NCI-H2107 treated with DMSO at 0.1 percent for 48 hours (cell line): ENCODE measurements around the gene CYP2D6.
"Not testable (repeated sequence)": the region's sequence is repeated elsewhere in the genome, so short reads cannot be mapped to it uniquely, and the experiment has no call there.

Experiments used
- DNase-seq: peaks from one replicate; lab custom pipeline; 2025; ENCODE audit not compliant: unreplicated experiment; lab: John Stamatoyannopoulos, UW

The CYP2D6 gene

DNA sequence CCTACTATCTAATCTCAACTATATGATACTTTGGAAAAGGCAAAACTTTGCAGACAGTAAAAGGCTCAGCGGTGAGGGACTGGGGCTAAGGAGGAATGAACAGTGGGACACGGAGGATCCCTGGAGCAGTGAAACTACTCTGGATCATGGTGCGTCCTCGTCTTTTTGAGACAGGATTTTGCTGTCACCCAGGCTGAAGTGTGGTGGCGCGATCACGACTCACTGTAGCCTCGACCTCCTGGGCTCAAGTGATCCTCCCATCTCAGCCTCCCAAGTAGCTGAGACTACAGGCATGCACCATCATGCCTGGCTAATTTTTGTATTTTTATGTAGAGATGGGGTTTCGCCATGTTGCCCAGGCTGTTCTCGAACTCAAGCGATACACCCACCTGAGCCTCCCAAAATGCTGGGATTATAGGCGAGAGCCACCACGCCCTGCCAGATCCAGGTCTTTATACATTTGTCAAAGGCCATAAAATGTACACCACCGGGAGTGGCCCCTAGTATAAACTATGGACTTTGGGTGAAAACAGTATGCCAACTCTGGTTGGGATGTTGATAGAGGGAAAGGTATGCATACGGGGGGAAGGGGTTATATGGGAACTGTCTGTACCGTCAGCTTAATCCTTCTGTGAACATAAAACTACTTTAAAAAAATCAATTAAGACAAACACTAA is 28.0 kb upstream of the CYP2D6 start:
- DNase-seq, result no peak

DNA sequence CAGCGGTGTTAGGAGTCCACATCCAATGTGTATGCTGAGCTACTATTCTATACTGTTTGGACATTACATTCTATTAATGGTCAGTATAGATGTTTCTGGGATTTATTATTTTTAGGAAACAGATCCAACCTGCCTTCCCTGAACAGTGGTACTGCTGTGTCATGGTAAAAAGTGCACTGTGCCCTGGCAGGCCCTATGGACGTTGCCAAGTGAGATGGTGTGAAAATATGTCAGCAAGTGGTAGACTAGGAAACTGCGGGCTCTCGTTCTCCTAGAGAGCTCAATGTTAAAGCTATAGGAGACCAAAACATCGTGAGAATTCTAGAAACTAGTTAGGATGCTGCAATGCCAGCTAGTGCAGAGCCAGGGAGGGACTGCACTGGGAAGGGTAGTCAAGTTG is 26.0 kb upstream of the CYP2D6 start:
- DNase-seq, result no peak

DNA sequence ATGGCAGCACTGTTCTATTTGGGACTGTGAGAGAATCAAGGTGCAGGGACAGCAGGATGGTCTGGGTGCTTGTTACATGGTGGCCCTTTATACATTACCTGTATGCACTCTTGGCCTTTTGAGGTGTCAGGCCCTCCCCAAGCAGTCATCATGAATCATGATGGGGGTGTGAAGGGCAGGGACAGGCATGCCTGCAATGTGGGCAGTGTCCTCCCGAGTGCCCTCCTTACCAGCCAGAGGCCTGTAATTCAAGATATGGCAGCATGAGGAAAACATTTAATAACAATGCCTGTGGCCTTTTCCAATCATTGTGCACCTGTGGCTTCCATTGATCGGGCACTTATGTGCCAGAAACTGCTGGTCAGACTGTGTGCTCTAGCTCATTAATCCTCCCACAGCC is 25.5 kb upstream of the CYP2D6 start:
- DNase-seq, result no peak

DNA sequence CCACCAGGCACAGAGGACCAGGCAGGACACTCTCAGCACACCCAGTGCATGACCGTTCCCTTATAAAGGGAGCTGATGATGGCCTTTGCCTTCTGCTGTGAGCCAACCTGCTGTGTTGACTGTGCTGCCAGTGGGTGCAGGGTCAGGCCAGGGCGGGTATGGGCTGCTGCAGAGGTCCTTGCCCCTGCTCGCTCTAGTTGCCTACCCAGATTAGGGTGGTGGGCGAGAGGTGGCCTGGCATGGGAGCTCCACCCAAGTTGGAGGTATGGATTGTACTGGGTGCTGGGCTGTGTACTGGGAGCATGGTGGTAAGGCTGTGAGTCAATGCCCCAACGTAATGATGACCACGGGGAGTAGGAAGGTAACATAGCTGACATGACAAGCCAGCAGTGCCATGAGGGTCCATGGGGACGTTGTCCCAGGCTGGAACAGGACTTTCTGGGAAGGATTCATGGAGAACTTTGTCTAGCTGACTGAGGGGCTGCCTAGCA is 24.5 kb upstream of the CYP2D6 start:
- no peak for DNase-seq

DNA sequence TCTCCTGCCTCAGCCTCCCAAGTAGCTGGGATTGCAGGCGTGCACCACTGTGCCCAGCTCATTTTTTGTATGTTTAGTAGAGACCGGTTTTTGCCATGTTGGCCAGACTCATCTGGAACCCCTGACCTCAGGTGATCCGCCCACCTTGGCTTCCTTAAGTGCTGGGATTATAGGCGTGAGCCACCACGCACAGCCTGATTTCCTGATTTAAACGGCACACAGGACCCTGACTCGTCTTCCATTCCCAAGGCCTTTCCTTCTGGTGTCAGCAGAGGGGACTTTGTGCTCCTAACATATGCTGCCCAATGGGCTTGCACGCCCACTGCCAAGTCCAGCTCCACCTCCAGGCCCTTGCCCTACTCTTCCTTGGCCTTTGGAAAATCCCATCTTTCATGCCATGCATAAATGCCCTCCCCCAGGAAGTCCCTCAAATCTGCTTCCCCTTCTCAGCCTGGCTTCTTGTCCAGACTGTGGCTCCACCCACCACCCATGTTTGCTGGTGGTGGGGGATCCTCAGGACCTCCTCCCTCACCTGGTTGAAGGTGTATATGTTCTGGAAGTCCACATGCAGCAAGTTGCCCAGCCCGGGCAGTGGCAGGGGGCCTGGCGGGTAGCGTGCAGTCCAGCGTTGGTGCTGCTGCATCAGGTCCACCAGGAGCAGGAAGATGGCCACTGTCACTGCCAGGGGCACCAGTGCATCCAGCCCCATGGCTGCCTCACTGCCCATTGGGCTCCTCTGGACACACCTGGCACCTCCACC is 23.9 kb upstream of the CYP2D6 start:
- DNase-seq, result no peak

DNA sequence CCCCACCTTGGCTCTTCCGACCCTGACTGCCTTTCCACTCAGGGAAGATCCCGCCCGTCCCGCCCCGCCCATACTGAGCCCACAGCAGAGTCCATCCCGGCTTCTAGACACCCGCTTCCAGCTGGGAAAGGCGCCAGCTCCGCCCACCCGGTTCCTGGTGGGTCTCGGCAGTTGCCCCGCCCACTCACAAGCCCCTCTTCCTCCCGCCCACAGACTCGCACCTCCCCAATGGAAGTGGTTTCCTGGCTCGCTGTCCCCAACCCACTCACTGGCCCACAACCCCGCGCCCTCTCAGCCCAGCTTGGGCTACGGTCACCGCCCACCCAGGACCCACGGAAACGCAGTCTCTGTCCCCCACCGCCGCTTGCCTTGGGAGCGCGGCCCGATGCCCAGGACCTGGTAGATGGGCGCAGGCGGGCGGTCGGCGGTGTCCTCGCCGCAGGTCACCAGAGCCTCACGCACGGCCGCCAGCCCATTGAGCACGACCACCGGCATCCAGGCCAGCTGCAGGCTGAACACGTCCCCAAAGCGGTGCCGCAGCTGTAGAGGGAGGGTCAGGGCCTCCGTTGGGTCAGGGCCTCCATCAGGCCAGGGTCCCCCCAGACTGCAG is 22.2 kb upstream of the CYP2D6 start:
- no peak for DNase-seq

DNA sequence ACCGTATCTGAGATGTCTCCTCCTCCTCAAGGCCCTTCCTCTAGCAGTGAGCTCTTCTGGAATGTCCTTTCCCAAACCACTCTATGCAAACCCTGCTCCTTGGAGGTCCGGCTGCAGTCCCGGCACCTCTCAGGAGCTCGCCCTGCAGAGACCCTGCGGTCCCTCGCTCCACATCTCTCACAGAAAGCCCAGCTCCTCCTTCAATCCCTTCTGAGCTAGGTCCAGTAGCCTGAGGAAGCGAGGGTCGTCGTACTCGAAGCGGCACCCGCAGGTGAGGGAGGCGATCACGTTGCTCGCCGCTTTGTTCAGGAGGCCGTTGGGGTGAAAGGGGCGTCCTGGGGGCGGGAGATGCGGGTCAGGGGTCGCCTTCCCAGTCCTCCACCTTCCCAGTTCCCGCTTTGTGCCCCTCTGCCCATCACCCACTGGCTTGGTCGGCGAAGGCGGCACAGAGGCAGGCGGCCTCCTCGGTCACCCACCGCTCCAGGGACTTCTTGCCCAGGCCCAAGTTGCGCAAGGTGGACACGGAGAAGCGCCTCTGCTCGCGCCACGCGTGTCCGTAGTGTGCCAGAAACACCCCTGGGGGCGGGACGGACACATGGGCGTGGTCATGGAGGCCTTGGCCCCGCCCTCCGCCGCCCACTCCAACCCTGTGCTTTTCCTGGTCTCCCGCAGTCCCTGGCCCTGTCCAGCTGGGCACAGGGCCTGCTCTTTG is 21.5 kb upstream of the CYP2D6 start:
- no peak for DNase-seq

DNA sequence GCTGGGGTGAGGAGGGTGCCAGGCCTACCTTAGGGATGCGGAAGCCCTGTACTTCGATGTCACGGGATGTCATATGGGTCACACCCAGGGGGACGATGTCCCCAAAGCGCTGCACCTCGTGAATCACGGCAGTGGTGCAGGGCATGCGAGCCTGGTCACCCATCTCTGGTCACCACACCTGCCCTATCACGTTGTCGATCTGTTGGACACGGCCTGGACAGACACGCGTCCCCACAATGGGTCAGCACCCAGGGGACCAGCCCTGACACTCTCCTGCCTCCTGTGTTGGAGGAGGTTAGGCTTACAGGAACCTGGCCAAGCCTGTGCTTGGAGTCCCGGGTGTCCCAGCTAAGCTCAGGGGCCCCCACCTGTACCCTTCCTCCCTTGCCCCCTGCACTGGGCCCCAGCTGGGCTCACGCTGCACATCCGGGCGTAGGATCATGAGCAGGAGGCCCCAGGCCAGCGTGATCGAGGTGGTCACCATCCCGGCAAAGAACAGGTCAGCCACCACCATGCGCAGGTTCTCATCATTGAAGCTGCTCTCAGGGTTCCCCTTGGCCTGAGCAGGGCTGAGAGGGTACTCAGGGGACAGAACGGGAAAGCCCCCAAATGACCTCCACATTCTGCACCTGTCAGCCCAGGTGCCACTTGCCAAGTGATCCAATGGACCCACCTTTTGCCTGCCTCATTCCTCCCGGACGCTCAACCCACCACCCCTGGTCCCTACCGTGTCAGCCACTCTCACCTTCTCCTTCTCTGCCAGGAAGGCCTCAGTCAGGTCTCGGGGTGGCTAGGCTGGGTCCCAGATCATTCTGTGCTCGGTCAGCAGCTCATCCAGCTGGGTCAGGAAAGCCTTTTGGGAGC is 20.3 kb upstream of the CYP2D6 start:
- no peak for DNase-seq

DNA sequence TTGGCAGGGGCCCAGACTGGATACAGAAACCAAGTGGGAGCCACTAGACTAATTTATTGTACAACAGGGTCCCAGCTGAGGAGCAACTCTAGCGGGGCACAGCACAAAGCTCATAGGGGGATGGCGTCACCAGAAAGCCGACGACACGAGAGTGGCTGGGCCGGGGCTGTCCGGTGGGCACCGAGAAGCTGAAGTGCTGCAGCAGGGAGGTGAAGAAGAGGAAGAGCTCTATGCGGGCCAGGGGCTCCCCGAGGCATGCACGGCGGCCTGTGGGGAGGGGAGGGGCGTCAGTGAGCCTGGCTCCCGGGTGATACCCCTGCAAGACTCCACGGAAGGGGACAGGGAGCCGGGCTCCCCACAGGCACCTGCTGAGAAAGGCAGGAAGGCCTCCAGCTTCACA is 19.2 kb upstream of the CYP2D6 start:
- not testable (repeated sequence) for DNase-seq

DNA sequence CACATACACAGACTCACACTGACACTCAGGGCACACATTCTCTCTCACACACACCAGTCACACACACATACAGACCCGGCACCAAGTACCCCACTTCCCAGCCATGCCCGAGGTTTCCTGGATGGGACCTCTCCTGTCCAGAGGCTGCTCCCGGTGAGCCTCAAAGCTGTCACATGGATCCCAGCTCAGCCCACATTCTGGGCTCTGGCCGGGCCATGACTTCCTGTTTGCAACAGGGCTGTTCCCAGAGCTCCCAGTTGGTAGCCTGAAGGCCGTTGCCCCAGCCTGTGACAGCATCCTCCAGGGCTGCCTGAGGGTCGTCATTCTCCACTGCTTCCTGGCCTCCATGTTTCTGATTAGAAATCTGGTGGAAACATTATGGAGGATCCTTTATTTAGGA is 14.6 kb upstream of the CYP2D6 start:
- no peak for DNase-seq

DNA sequence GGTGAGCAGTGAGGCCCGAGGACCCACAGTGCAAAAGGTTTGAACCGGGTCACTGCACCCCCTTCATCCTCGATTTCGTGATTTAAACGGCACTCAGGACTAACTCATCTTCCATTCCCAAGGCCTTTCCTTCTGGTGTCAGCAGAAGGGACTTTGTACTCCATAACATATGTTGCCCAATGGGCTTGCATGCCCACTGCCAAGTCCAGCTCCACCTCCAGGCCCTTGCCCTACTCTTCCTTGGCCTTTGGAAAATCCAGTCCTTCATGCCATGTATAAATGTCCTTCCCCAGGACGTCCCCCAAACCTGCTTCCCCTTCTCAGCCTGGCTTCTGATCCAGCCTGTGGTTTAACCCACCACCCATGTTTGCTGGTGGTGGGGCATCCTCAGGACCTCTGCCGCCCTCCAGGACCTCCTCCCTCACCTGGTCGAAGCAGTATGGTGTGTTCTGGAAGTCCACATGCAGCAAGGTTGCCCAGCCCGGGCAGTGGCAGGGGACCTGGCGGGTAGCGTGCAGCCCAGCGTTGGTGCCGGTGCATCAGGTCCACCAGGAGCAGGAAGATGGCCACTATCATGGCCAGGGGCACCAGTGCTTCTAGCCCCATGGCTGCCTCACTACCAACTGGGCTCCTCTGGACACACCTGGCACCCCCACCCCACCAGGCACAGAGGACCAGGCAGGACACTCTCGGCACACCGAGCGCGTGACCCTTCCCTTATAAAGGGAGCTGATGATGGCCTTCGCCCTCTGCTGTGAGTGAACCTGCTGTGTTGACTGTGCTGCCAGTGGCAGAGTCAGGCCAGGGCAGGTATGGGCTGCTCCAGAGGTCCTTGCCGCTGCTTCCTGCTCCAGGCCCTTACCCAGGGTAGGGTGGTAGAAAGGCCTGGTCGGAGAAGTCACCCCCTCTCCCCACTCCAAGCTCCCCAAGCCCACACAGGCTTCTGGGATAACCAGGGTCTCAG is 13.5 kb upstream of the CYP2D6 start:
- DNase-seq, result not testable (repeated sequence)

DNA sequence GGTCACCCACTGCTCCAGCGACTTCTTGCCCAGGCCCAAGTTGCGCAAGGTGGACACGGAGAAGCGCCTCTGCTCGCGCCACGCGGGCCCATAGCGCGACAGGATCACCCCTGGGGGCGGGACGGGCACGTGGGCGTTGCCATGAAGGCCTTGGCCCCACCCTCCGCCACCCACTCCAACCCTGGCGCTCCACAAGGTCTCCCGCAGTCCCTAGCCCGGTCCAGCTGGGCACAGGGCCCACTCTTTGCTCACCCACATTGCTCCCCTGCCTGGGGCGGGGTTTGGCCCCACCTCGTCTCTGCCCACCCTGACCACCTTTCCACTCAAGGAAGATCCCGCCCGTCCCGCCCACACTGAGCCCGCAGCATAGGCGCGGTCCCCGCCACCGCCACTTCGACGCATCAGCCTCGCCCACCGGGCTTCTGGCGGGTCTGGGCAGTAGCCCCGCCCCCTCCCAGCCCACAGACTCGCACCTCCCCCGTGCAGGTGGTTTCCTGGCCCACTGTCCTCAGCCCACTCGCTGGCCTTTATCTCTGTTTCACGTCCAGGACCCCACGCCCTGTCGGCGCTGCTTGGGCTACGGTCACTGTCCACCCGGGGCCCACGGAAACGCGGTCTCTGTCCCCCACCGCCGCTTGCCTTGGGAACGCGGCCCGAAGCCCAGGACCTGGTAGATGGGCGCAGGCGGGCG is 12.3 kb upstream of the CYP2D6 start:
- DNase-seq, result no peak

DNA sequence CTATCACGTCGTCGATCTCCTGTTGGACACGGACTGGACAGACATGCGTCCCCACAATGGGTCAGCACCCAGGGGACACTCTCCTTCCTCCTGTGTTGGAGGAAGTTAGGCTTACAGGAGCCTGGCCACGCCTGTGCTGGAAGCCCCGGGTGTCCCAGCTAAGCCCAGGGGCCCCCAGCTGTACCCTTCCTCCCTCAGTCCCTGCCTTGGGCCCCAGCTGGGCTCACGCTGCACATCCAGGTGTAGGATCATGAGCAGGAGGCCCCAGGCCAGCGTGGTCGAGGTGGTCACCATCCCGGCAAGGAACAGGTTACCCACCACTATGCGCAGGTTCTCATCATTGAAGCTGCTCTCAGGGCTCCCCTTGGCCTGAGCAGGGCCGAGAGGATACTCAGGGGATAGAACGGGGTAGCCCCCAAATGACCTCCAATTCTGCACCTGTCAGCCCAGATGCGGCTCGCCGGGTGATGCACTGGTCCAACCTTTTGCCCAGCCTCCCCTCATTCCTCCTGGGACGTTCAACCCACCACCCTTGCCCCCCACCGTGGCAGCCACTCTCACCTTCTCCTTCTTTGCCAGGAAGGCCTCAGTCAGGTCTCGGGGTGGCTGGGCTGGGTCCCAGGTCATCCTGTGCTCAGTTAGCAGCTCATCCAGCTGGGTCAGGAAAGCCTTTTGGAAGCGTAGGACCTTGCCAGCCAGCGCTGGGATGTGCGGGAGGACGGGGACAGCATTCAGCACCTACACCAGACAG is 10.9 kb upstream of the CYP2D6 start:
- not testable (repeated sequence) for DNase-seq

DNA sequence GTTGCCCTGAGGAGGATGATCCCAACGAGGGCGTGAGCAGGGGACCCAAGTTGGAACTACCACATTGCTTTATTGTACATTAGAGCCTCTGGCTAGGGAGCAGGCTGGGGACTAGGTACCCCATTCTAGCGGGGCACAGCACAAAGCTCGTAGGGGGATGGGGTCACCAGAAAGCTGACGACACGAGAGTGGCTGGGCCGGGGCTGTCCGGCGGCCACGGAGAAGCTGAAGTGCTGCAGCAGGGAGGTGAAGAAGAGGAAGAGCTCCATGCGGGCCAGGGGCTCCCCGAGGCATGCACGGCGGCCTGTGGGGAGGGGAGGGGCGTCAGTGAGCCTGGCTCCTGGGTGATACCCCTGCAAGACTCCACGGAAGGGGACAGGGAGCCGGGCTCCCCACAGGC is 9.5 kb upstream of the CYP2D6 start:
- not testable (repeated sequence) for DNase-seq

DNA sequence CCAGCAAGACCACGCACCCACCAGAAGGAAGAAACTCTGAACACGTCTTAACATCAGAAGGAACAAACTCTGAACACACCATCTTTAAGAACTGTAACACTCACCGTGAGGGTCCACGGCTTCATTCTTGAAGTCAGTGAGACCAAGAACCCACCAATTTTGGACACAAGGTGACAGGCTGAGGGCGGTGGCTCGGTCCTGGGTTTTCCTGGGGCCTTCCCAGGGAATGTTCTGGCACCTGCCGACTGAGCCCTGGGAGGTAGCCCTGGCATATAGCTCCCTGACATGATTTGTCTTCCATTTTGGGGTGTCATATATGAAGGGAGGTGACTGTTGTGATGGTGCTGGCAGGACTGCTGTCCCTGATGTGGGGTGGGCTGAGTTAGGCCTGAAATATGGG is 8.9 kb upstream of the CYP2D6 start:
- not testable (repeated sequence) for DNase-seq

DNA sequence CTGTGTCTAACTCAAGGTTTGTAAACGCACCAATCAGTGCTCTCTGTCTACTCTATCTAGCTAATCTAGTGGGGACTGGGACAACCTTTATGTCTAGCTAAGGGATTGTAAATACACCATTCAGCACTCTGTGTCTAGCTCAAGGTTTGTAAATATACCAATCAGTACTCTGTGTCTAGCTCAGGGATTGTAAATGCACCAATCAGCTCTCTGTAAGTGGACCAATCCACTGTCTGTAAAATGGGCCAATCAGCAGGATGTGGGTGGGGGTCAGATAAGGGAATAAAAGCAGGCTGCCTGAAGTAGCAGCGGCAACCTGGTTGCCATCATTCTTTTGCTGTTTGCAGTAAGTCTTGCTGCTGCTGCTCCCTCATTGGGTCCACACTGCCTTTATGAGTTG is 8.4 kb upstream of the CYP2D6 start:
- DNase-seq, result no peak

DNA sequence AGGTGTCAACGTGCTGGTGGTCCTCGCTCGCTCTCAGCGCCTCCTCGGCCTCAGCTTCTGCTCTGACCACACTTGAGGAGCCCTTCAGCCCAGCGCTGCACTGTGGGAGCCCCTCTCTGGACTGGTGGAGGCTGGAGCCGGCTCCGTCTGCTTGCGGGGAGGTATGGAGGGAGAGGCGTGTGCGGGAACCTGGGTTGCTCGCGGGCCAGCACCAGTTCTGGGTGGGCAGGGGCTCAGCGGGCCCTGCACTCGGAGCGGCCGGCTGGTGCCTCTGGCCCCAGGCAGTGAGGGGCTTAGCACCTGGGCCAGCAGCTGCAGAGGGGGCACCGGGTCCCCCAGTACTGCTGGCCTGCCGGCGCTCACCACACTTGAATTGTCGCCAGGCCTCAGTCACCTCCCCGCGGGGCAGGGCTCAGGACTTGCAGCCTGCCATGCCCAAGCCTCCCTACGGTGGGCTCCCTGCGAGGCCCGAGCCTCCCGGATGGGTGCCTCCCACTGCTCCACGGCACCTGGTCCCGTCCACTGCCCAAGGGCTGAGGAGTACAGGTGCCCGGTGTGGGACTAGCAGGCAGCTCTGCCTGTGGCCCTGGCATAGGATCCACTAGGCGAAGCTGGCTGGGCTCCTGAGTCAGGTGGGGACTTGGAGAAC is 7.6 kb upstream of the CYP2D6 start:
- DNase-seq, result no peak

DNA sequence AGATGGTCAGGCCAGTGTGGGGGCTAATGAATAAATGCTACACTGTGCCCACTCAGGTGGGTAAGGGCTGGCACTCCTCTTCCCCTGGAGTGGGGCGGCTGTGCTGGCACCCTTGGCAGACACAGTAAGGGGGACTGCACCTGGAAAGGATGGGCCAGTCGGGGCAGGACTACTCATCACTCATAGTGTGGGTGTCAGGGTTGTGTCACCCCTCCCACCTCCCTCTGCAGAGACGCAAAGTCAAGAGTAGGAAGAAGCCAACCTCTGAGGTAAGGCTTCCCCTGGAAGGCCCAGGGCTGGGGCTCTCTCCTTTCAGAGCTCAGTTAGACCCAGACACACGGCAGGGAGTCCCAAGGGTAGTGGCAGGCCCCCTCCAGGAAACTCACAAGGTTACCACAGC is 5.1 kb upstream of the CYP2D6 start:
- DNase-seq, result not testable (repeated sequence)
